HCT116 (cell line): Measurements from ENCODE around the gene ZBTB47. TPM values are rescaled to one million over a fixed set of nuclear protein-coding genes. Genes with fewer than 3 reads are reported as not detected.

ENCODE experiments used
- ATAC-seq: fragments of 200-7000 bp; cut with Tn5 transposase; 2 replicates; pipeline ENCODE4 v1.9.1; 2020; ENCODE audit warnings: mild to moderate bottlenecking, moderate library complexity
- BruUV-seq: library from RNA; stranded (reverse); fragments of 400-500 nt; replicated peaks from 2 replicates; lab custom pipeline; 2021; lab: Mats Ljungman, UMichigan
- CTCF ChIA-PET: fragments of 300-600 bp; sonication (Branson Sonifier 250); formaldehyde crosslinking; loops from one replicate; lab custom pipeline; 2021; ENCODE audit warnings: antibody characterized with exemption; lab: Charles Lee
- POLR2A ChIA-PET: fragments of 300-600, 350-600 bp; sonication (Branson Sonifier 250); formaldehyde crosslinking; loops from one replicate; lab custom pipeline; 2021; ENCODE audit warnings: antibody characterized with exemption; lab: Charles Lee
- RAD21 ChIA-PET, 2 experiments: fragments of 300-600 bp; sonication (Branson Sonifier 250); formaldehyde crosslinking; loops; one replicate each; lab custom pipeline; 2023; ENCODE audit warnings: low total read pairs in 2 of 2; ENCODE audit not compliant: uncharacterized antibody in 2 of 2, unreplicated experiment in 2 of 2, low non-redundant PET in 1 of 2; lab: Charles Lee
- DNase-seq: peaks from one replicate; pipeline ENCODE4 v3.0.0-alpha.2; 2010; ENCODE audit warnings: low read depth, low spot score
- H2AFZ ChIP-seq: fragments of 200-600 bp; shearing (Covaris generic), sonication (generic); 2 replicates; pipeline ENCODE4 v1.6.1; 2017; ENCODE audit warnings: low read depth, mixed run types, mixed read lengths, antibody characterized with exemption, low read length; ENCODE audit not compliant: poor library complexity, severe bottlenecking
- H3K27ac ChIP-seq: 2 replicates; pipeline ENCODE4 v1.5.1; 2012; ENCODE audit warnings: low read depth, low read length
- H3K27me3 ChIP-seq: fragments of 200-600 bp; sonication (generic); 2 replicates; pipeline ENCODE4 v1.6.1; 2016; ENCODE audit warnings: mixed run types, low read length, mixed read lengths; ENCODE audit not compliant: insufficient read depth
- H3K36me3 ChIP-seq, 2 experiments: fragments of 200-500 bp in 1 of 2; fragments of 200-600 bp in 1 of 2; sonication (Bioruptor generic) in 1 of 2; sonication (generic) in 1 of 2; 2 replicates each; pipeline versions ENCODE4 v1.5.1 to v1.6.1; 2014 to 2016; ENCODE audit warnings: low read length in 2 of 2, inconsistent platforms in 1 of 2, mixed read lengths in 1 of 2, mixed run types in 1 of 2; ENCODE audit not compliant: insufficient read depth in 2 of 2, control insufficient read depth in 1 of 2
- H3K4me1 ChIP-seq, 2 experiments: fragments of 200-600 bp in 1 of 2; sonication (generic) in 1 of 2; 2 replicates each; pipeline versions ENCODE4 v1.5.1 to v1.6.1; 2012 to 2017; ENCODE audit warnings: low read length in 2 of 2, inconsistent platforms in 1 of 2, mild to moderate bottlenecking in 1 of 2, mixed read lengths in 1 of 2, mixed run types in 1 of 2, moderate library complexity in 1 of 2; ENCODE audit not compliant: insufficient read depth in 2 of 2, control insufficient read depth in 1 of 2
- H3K4me2 ChIP-seq: fragments of 200-600 bp; sonication (generic); 2 replicates; pipeline ENCODE4 v1.6.1; 2017; ENCODE audit warnings: mixed run types, low read length, mixed read lengths
- H3K4me3 ChIP-seq, 2 experiments: fragments of 200-600 bp in 1 of 2; sonication (generic) in 1 of 2; replicated peaks in 1 of 2; 2 replicates each; pipeline ENCODE4 v1.5.1; 2011 to 2016; ENCODE audit warnings: low read length in 2 of 2, control low read depth in 1 of 2, low read depth in 1 of 2, mild to moderate bottlenecking in 1 of 2, mixed read lengths in 1 of 2, mixed run types in 1 of 2
- H3K79me2 ChIP-seq: fragments of 200-600 bp; sonication (generic); 2 replicates; pipeline ENCODE4 v1.6.1; 2017; ENCODE audit warnings: mild to moderate bottlenecking, mixed run types, low read length, moderate library complexity, mixed read lengths; ENCODE audit not compliant: insufficient read depth
- H3K9ac ChIP-seq: fragments of 200-600 bp; sonication (generic); 2 replicates; pipeline ENCODE4 v1.6.1; 2016; ENCODE audit warnings: low read length, mixed read lengths
- H3K9me2 ChIP-seq: fragments of 200-600 bp; sonication (generic), shearing (Covaris generic); 2 replicates; pipeline ENCODE4 v1.6.1; 2017; ENCODE audit warnings: mixed run types, mild to moderate bottlenecking, moderate library complexity; ENCODE audit not compliant: insufficient read depth
- H3K9me3 ChIP-seq, 2 experiments: fragments of 200-500 bp in 1 of 2; fragments of 200-600 bp in 1 of 2; sonication (Bioruptor generic) in 1 of 2; sonication (generic) in 1 of 2; 2 replicates each; pipeline ENCODE4 v1.6.1; 2014 to 2017; ENCODE audit warnings: low read length in 2 of 2, mixed read lengths in 2 of 2, inconsistent platforms in 1 of 2, low read depth in 1 of 2, mild to moderate bottlenecking in 1 of 2, mixed run types in 1 of 2, moderate library complexity in 1 of 2; ENCODE audit not compliant: control insufficient read depth in 1 of 2, insufficient read depth in 1 of 2
- H4K20me1 ChIP-seq: fragments of 200-600 bp; sonication (generic), shearing (Covaris generic); 2 replicates; pipeline ENCODE4 v1.6.1; 2017; ENCODE audit warnings: mixed run types, mild to moderate bottlenecking, moderate library complexity; ENCODE audit not compliant: insufficient read depth
- CBX3 ChIP-seq: IDR thresholded peaks from 2 replicates; pipeline ENCODE4 v1.6.1; 2012; ENCODE audit warnings: low read depth
- CEBPB ChIP-seq: IDR thresholded peaks from 2 replicates; pipeline ENCODE4 v1.6.1; 2012; ENCODE audit warnings: low read depth
- EGR1 ChIP-seq: IDR thresholded peaks from 2 replicates; pipeline ENCODE4 v1.6.1; 2012; ENCODE audit warnings: low read depth
- ELF1 ChIP-seq: IDR thresholded peaks from 2 replicates; pipeline ENCODE4 v1.6.1; 2012; ENCODE audit warnings: low read depth, borderline replicate concordance
- EZH2phosphoT487 ChIP-seq: fragments of 200-600 bp; IDR thresholded peaks from 2 replicates; pipeline ENCODE4 v1.6.1; 2018; ENCODE audit warnings: antibody characterized with exemption, borderline replicate concordance
- POLR2A ChIP-seq: IDR thresholded peaks from 2 replicates; pipeline ENCODE4 v1.7.0; 2011; ENCODE audit warnings: borderline replicate concordance; ENCODE audit not compliant: insufficient read depth, insufficient read length; ENCODE audit errors: extremely low read depth
- RAD21 ChIP-seq: IDR thresholded peaks from 2 replicates; pipeline ENCODE4 v1.6.1; 2012; ENCODE audit warnings: low read depth, mild to moderate bottlenecking
- SIN3A ChIP-seq: IDR thresholded peaks from 2 replicates; pipeline ENCODE4 v1.6.1; 2012; ENCODE audit warnings: low read depth
- SP1 ChIP-seq: IDR thresholded peaks from 2 replicates; pipeline ENCODE4 v1.6.1; 2012; ENCODE audit warnings: low read depth
- SRF ChIP-seq: IDR thresholded peaks from 2 replicates; pipeline ENCODE4 v1.6.1; 2012; ENCODE audit warnings: low read depth
- TCF7L2 ChIP-seq: IDR thresholded peaks from 2 replicates; pipeline ENCODE4 v1.7.0; 2011; ENCODE audit warnings: borderline replicate concordance, inconsistent platforms; ENCODE audit not compliant: insufficient read depth, insufficient read length; ENCODE audit errors: extremely low read depth
- YY1 ChIP-seq: IDR thresholded peaks from 2 replicates; pipeline ENCODE4 v1.6.1; 2011; ENCODE audit warnings: low read length, low read depth, moderate library complexity, mild to moderate bottlenecking; ENCODE audit not compliant: insufficient replicate concordance; ENCODE audit errors: extremely low read depth
- ZFX ChIP-seq: fragments of 450-650 bp; IDR thresholded peaks from 2 replicates; pipeline ENCODE4 v1.6.1; 2017
- ZNF274 ChIP-seq: fragments of 200-500 bp; sonication (Bioruptor generic); IDR thresholded peaks from 2 replicates; pipeline ENCODE4 v1.6.1; 2014; ENCODE audit warnings: mild to moderate bottlenecking, low read depth, low read length, inconsistent platforms
- intact Hi-C: fragments of 100-400 bp; cut with micrococcal nuclease; formaldehyde crosslinking; loops from 2 replicates; pipeline ENCODE4 v1.10.0; 2022
- total RNA-seq: library from RNA; stranded (reverse); gene quantifications from one replicate; pipeline ENCODE4 v1.2.1, GENCODE V29; 2021; ENCODE audit not compliant: unreplicated experiment
- TF ChIP-seq, protein P1 (sequence below), 3 experiments: fragments of 200-600 bp in 1 of 3; sonication (generic) in 1 of 3; IDR thresholded peaks in 2 of 3; conservative IDR thresholded peaks in 1 of 3; 2 replicates each; pipeline ENCODE4 v1.5.1; 2012 to 2017; ENCODE audit warnings: low read depth in 2 of 3, low read length in 2 of 3, antibody characterized with exemption in 1 of 3, borderline replicate concordance in 1 of 3, control low read depth in 1 of 3, mild to moderate bottlenecking in 1 of 3, mixed read lengths in 1 of 3, mixed run types in 1 of 3, moderate library complexity in 1 of 3; ENCODE audit not compliant: insufficient read depth in 1 of 3
- TF ChIP-seq, protein P2 (sequence below): IDR thresholded peaks from 2 replicates; pipeline ENCODE4 v1.6.1; 2012
- TF ChIP-seq, protein P3 (sequence below): IDR thresholded peaks from 2 replicates; pipeline ENCODE4 v1.6.1; 2011; ENCODE audit warnings: mild to moderate bottlenecking, low read length, moderate library complexity; ENCODE audit not compliant: insufficient replicate concordance; ENCODE audit errors: extremely low read depth
- TF ChIP-seq, protein P4 (sequence below): IDR thresholded peaks from 2 replicates; pipeline ENCODE4 v1.6.1; 2012

ZBTB47 gene
- total RNA-seq, 1 experiment from 2014 or later = 6.3 TPM

DNA sequence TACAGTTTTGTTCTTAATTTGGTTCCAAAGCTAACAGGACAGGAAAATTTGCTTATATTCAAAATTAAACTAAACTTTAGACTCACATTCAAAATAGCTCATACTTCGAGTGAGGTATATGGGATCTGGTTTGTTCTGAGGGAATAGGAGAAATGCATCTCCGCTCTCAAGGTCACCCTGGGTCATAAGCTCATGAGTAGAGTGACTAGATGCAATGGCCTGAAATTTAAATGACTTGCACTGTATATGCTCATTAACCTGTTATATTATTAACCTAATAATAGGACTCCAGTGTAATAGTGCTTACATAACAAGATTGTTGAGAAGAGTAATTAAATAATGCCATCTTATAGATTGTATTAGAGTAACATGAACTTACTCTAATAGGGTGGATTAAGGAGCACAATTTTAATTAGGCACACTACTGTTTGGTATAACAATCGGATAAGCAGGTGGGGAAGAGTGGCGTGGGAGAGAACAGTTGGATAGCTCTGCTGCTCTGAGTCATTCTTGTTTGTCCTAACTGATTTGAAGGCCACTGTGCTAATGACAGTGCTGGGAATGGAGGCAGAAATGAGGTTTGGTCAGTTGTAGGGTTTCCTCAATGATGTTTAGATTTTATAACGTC, 47.8 kb upstream of the ZBTB47 start:
- no peak for ATAC-seq
- Histone ChIP-seq H3K9me3 (no peaks in the 10 kb centered on the region), H3K36me3 (peaks cover 3% of the 10 kb centered on the region in 2 experiments; a peak in 1 of 4 replicates), H3K27ac (no peak overlapping the region), H4K20me1 (no peaks in the 10 kb centered on the region), H3K9me2 (no peaks in the 10 kb centered on the region), H3K4me3 (no peak overlapping the region), H3K27me3 (no peaks in the 10 kb centered on the region), H2AFZ (no peak overlapping the region), H3K4me2 (no peak overlapping the region), H3K9ac (no peak overlapping the region), H3K4me1 (peaks cover 7 to 23% of the 10 kb centered on the region in 2 experiments; a peak in 3 of 4 replicates), H3K79me2 (peaks cover 99% of the 10 kb centered on the region)
- no TSS peak for BruUV-seq
- TF ChIP-seq ELF1 = no peak
- TF ChIP-seq, protein P1, sequence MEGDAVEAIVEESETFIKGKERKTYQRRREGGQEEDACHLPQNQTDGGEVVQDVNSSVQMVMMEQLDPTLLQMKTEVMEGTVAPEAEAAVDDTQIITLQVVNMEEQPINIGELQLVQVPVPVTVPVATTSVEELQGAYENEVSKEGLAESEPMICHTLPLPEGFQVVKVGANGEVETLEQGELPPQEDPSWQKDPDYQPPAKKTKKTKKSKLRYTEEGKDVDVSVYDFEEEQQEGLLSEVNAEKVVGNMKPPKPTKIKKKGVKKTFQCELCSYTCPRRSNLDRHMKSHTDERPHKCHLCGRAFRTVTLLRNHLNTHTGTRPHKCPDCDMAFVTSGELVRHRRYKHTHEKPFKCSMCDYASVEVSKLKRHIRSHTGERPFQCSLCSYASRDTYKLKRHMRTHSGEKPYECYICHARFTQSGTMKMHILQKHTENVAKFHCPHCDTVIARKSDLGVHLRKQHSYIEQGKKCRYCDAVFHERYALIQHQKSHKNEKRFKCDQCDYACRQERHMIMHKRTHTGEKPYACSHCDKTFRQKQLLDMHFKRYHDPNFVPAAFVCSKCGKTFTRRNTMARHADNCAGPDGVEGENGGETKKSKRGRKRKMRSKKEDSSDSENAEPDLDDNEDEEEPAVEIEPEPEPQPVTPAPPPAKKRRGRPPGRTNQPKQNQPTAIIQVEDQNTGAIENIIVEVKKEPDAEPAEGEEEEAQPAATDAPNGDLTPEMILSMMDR (IDR thresholded peaks at IDR 0.05 in 2 of 3, conservative IDR thresholded peaks at IDR 0.05 in 1 of 3; ENCODE audit: borderline replicate concordance in 1 of 3, insufficient read depth in 1 of 3, low read depth in 2 of 3, low read length in 2 of 3) = no peak
- TF ChIP-seq ZFX = no peak
- no peak for TF ChIP-seq YY1
- TF ChIP-seq SP1 = no peak
- no peak for TF ChIP-seq SRF
- no peak for TF ChIP-seq RAD21
- TF ChIP-seq TCF7L2 = no peak
- no peak for TF ChIP-seq SIN3A
- no peak for TF ChIP-seq CEBPB
- TF ChIP-seq ZNF274 = no peak
- TF ChIP-seq, protein P2, sequence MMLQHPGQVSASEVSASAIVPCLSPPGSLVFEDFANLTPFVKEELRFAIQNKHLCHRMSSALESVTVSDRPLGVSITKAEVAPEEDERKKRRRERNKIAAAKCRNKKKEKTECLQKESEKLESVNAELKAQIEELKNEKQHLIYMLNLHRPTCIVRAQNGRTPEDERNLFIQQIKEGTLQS = no peak
- TF ChIP-seq POLR2A = no peak
- TF ChIP-seq EZH2phosphoT487 = no peak
- TF ChIP-seq, protein P3, sequence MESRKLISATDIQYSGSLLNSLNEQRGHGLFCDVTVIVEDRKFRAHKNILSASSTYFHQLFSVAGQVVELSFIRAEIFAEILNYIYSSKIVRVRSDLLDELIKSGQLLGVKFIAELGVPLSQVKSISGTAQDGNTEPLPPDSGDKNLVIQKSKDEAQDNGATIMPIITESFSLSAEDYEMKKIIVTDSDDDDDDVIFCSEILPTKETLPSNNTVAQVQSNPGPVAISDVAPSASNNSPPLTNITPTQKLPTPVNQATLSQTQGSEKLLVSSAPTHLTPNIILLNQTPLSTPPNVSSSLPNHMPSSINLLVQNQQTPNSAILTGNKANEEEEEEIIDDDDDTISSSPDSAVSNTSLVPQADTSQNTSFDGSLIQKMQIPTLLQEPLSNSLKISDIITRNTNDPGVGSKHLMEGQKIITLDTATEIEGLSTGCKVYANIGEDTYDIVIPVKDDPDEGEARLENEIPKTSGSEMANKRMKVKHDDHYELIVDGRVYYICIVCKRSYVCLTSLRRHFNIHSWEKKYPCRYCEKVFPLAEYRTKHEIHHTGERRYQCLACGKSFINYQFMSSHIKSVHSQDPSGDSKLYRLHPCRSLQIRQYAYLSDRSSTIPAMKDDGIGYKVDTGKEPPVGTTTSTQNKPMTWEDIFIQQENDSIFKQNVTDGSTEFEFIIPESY = no peak
- no peak for TF ChIP-seq CBX3
- TF ChIP-seq, protein P4, sequence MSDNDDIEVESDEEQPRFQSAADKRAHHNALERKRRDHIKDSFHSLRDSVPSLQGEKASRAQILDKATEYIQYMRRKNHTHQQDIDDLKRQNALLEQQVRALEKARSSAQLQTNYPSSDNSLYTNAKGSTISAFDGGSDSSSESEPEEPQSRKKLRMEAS = no peak
- no peak for TF ChIP-seq EGR1
- no peak for DNase-seq
- ChIA-PET CTCF (no interaction called here), RAD21 (no interaction called here), POLR2A (no interaction called here)
- intact Hi-C loops = no loop called here
